Bronchial epithelial cell (primary cell): ENCODE results near the gene SYT7. TPM values are rescaled to one million over a fixed set of nuclear protein-coding genes. Genes with fewer than 3 reads are reported as not detected.
A peak's percentile ranks its signal among the peaks of the same experiment; 100 is the strongest.

Experiments
- DNase-seq: peaks from one replicate; pipeline ENCODE4 v3.0.0-alpha.2; 2010; ENCODE audit warnings: low read depth
- FAIRE-seq: peaks from 2 replicates; lab custom pipeline; 2011; peaks lifted over from hg19 to GRCh38; lab: Jason Lieb, UNC
- H3K27me3 ChIP-seq: 2 replicates; pipeline ENCODE4 v1.5.1; 2011; ENCODE audit warnings: low read length; ENCODE audit not compliant: control insufficient read depth, insufficient read depth
- H3K36me3 ChIP-seq: 2 replicates; pipeline ENCODE4 v1.5.1; 2011; ENCODE audit warnings: low read length; ENCODE audit not compliant: control insufficient read depth, insufficient read depth
- H3K4me3 ChIP-seq: 2 replicates; pipeline ENCODE4 v1.5.1; 2011; ENCODE audit warnings: mild to moderate bottlenecking, low read depth, low read length, control low read depth
- total RNA-seq: library from RNA; depleted of rRNA; stranded (reverse); fragments of >200 nt; gene quantifications from 2 replicates; pipeline ENCODE4 v1.2.1, GENCODE V29; 2014
- TF ChIP-seq, protein P1 (sequence below): IDR thresholded peaks from 2 replicates; pipeline ENCODE4 v1.5.1; 2011; ENCODE audit warnings: mild to moderate bottlenecking, moderate library complexity, low read length, control low read depth, inconsistent platforms; ENCODE audit not compliant: insufficient read depth, severe bottlenecking

The SYT7 gene
- total RNA-seq, 1 donor from 2014 or later: 21.1 TPM

DNA sequence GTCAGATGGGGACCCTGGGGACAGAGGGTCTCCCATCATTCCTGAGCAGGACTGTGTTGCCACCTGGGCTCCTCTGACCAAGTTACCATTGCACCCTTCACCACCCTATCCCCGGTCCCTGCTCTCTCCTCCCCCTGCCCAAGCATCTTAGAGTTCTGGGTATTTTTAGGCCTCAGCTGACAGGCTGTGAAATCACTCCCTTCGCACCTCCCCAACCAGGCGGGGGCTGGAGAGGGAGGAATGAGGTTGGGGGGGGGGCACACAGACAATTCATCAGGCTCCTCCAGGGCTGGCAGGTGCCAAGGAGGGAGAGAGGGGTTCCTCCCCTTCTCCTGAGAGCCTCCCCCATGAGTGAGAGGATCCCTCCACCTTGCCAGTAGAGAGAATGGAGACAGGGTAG lies 9.0 kb downstream of the SYT7 start:
- H3K36me3 ChIP-seq: peaks cover 2% of the 10 kb centered on the region
- H3K4me3 ChIP-seq: no peak overlapping the region
- H3K27me3 ChIP-seq: peaks cover 4% of the 10 kb centered on the region
- TF ChIP-seq, protein P1, sequence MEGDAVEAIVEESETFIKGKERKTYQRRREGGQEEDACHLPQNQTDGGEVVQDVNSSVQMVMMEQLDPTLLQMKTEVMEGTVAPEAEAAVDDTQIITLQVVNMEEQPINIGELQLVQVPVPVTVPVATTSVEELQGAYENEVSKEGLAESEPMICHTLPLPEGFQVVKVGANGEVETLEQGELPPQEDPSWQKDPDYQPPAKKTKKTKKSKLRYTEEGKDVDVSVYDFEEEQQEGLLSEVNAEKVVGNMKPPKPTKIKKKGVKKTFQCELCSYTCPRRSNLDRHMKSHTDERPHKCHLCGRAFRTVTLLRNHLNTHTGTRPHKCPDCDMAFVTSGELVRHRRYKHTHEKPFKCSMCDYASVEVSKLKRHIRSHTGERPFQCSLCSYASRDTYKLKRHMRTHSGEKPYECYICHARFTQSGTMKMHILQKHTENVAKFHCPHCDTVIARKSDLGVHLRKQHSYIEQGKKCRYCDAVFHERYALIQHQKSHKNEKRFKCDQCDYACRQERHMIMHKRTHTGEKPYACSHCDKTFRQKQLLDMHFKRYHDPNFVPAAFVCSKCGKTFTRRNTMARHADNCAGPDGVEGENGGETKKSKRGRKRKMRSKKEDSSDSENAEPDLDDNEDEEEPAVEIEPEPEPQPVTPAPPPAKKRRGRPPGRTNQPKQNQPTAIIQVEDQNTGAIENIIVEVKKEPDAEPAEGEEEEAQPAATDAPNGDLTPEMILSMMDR: no peak
- FAIRE-seq: no peak
- no peak for DNase-seq

DNA sequence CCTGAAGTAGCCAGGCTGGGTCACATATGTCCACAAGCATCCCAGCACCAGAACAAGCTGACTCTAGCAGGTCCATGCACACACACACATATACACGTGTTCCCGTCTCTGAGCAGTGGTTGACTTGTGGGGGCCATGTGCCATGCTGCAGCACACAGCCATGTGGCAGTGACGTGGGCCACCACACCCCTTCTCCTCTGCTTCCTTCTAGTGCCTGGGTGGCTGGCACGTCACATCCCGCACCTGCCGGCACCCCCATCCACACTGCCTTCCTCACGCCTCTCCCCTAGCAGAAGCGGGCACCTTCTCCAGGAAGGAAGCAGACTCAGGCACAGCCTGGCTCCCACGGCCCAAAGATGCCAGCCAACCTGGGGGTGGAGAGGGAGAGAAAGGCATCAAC lies 9.5 kb downstream of the SYT7 start:
- H3K27me3 ChIP-seq: peaks cover 4% of the 10 kb centered on the region
- no peak for DNase-seq
- H3K36me3 ChIP-seq: peaks cover under 1% of the 10 kb centered on the region
- no peak for FAIRE-seq
- TF ChIP-seq, protein P1: no peak
- no peak overlapping the region for H3K4me3 ChIP-seq

DNA sequence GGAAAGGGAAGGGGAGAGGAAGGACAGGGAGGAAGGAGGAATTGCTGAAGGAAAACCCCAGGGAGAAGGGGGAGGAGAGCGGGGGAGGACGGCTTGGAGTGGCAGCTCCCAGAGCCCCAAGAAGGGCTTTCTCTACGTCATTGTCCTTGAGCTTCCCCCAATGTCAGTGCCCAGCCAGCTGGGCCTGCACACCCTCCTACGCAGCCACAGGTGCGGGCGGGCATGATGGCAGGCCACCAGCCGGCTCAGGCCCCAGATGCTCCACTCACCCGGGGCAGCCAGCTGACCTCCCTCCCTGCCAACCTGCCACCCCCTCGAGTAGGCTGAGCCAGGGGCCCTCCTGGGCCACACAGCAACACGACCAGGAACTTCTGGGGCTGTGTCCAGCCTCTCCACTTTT lies 11.2 kb downstream of the SYT7 start:
- Histone ChIP-seq H3K36me3 (no peaks in the 10 kb centered on the region), H3K27me3 (peaks cover 4% of the 10 kb centered on the region), H3K4me3 (no peak overlapping the region)
- TF ChIP-seq, protein P1: no peak
- FAIRE-seq (no peak), DNase-seq (no peak)

GRCh38 chr11:61569018-61569417 lies 11.9 kb downstream of the SYT7 start:
- peaks cover 4% of the 10 kb centered on the region for H3K27me3 ChIP-seq
- TF ChIP-seq, protein P1: no peak

DNA sequence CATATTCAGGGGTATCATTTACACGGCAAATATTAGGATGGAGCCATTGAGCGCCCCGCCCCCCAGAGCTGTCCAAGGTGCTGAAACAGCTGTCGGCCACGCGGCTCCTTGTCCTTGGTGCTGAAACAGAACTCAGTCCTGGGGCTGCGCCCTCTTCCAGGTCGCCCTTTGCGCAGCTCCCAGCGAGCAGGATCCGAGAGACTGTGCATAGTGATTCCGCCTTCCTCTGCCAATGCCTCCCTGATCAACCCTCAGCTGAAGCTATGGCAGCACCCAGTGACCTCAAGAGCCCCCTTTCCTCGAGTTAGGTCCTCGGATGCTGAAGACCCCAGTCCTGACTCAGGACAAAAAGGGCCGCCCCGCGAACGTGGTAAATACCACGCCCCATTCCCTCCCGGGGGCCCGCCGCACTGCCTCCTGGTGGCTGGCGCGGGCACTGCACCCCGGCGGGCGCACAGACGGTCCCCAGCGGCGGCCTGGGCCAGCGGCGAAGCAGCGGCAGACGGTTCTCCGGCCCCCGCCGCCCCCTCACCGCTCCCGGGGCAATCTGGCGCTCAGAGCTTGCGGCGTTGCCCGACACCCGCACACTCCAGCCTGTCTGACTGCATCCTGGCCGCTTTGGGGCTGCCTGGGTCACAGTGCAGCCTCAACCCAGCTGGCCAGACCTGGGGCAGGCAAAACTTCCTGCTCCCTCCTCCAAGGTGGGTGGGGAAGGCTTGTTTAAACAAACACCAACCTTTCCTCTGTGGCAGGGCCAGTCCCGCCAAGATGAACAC lies 13.4 kb downstream of the SYT7 start:
- Histone ChIP-seq H3K27me3 (peaks cover 3% of the 10 kb centered on the region), H3K36me3 (no peaks in the 10 kb centered on the region), H3K4me3 (no peak overlapping the region)
- TF ChIP-seq, protein P1: peak; percentile 78
- DNase-seq (peak; percentile 68), FAIRE-seq (peak; percentile 70)

More at GRCh38 chr11:61569018-61569417, 11.9 kb downstream of the SYT7 start:
- H3K4me3 ChIP-seq: no peak overlapping the region
- FAIRE-seq (no peak), DNase-seq (no peak)
- H3K36me3 ChIP-seq: no peaks in the 10 kb centered on the region
